Ishikawa (cell line): ENCODE results near the gene IQCH.

ENCODE experiments used
- CEBPB ChIP-seq: IDR thresholded peaks from 2 replicates; pipeline ENCODE4 v1.6.1; 2012
- CREB1 ChIP-seq: IDR thresholded peaks from 2 replicates; pipeline ENCODE4 v1.6.1; 2012; ENCODE audit warnings: low read depth
- EGR1 ChIP-seq: IDR thresholded peaks from 2 replicates; pipeline ENCODE4 v1.6.1; 2012
- EP300 ChIP-seq: IDR thresholded peaks from 2 replicates; pipeline ENCODE4 v1.6.1; 2012; ENCODE audit warnings: borderline replicate concordance
- MAX ChIP-seq: IDR thresholded peaks from 2 replicates; pipeline ENCODE4 v1.6.1; 2012
- RAD21 ChIP-seq: IDR thresholded peaks from 2 replicates; pipeline ENCODE4 v1.6.1; 2012; ENCODE audit warnings: low read depth
- REST ChIP-seq: IDR thresholded peaks from 2 replicates; pipeline ENCODE4 v1.6.1; 2012; ENCODE audit warnings: low read depth, mild to moderate bottlenecking
- TAF1 ChIP-seq: IDR thresholded peaks from 2 replicates; pipeline ENCODE4 v1.6.1; 2012; ENCODE audit warnings: low read depth, mild to moderate bottlenecking
- TEAD4 ChIP-seq: IDR thresholded peaks from 2 replicates; pipeline ENCODE4 v1.6.1; 2012
- USF1 ChIP-seq: IDR thresholded peaks from 2 replicates; pipeline ENCODE4 v1.6.1; 2012
- YY1 ChIP-seq: IDR thresholded peaks from 2 replicates; pipeline ENCODE4 v1.6.1; 2012; ENCODE audit warnings: low read depth
- ZBTB7A ChIP-seq: IDR thresholded peaks from 2 replicates; pipeline ENCODE4 v1.6.1; 2012; ENCODE audit warnings: low read depth

GRCh38 chr15:67549736-67550135, 295.1 kb downstream of the IQCH start:
- TF ChIP-seq EP300 (no peak), MAX (no peak), YY1 (no peak), TAF1 (no peak), REST (no peak), RAD21 (no peak), TEAD4 (no peak), CREB1 (no peak), ZBTB7A (no peak), CEBPB (no peak), EGR1 (no peak), USF1 (no peak)
